Measurements from ENCODE around the gene IPO13.

Gene IPO13

GRCh38 chr1:44012941-44013609, 66.3 kb downstream of the IPO13 start:
- DNase-seq = no peak

GRCh38 chr1:44013949-44014348, 67.2 kb downstream of the IPO13 start:
- DNase-seq = no peak

- DNase-seq = no peak
Observed at GRCh38 chr1:44014365-44015104, 67.8 kb downstream of the IPO13 start.

GRCh38 chr1:44015206-44015605, 68.5 kb downstream of the IPO13 start:
- DNase-seq = no peak

GRCh38 chr1:44016041-44016889, 69.5 kb downstream of the IPO13 start:
- DNase-seq = no peak

GRCh38 chr1:44016890-44017400, 70.2 kb downstream of the IPO13 start:
- no peak for DNase-seq
